Gastroesophageal sphincter (tissue), 3 donors: ENCODE measurements around the gene UVRAG.

Source experiments
- CTCF ChIP-seq, 4 experiments: fragments of 200-600 bp in 2 of 4; fragments of 450-650 bp in 2 of 4; sonication (generic) in 1 of 4; IDR thresholded peaks; one replicate each; pipeline ENCODE4 v1.5.1; 2017 to 2019; ENCODE audit warnings: antibody characterized with exemption in 4 of 4, mild to moderate bottlenecking in 2 of 4, moderate library complexity in 2 of 4
- POLR2AphosphoS5 ChIP-seq: sonication (generic); formaldehyde crosslinking; IDR thresholded peaks from one replicate; pipeline ENCODE4 v1.6.1; 2017; ENCODE audit warnings: antibody characterized with exemption

- TF ChIP-seq CTCF (IDR thresholded peaks at IDR 0.05) (no peak), POLR2AphosphoS5 (no peak)
These were observed 73.4 kb downstream of the UVRAG start for GRCh38 chr11:75888416-75888815.
